K562 (cell line): ENCODE results near the gene MKNK1. TPM values are rescaled to one million over a fixed set of nuclear protein-coding genes. Genes with fewer than 3 reads are reported as not detected.

Experiments used
- CBX8 ChIP-seq: fragments of 200-600 bp; sonication (generic); IDR thresholded peaks from 2 replicates; pipeline ENCODE4 v1.6.1; 2012; ENCODE audit warnings: borderline replicate concordance, mixed run types, low read depth, mild to moderate bottlenecking, moderate library complexity, mixed read lengths, low read length, control low read depth, inconsistent platforms; ENCODE audit not compliant: poor library complexity, severe bottlenecking; ENCODE audit errors: extremely low read depth
- HMBOX1 ChIP-seq: sonication (generic); IDR thresholded peaks from 2 replicates; pipeline ENCODE4 v1.6.1; 2016
- NONO ChIP-seq, 2 experiments: fragments of 200-400 bp in 1 of 2; fragments of 450-650 bp in 1 of 2; formaldehyde crosslinking in 1 of 2; IDR thresholded peaks; 2 replicates each; pipeline ENCODE4 v1.6.1; 2017; ENCODE audit warnings: low read depth in 2 of 2, mild to moderate bottlenecking in 2 of 2, moderate library complexity in 2 of 2, low read length in 1 of 2
- NR2C1 ChIP-seq, 2 experiments: fragments of 450-650 bp; IDR thresholded peaks; 2 replicates each; pipeline ENCODE4 v1.6.1; 2017; ENCODE audit warnings: mild to moderate bottlenecking in 2 of 2, antibody characterized with exemption in 1 of 2, inconsistent platforms in 1 of 2, missing compliant biosample characterization in 1 of 2, missing genetic modification characterization in 1 of 2
- NR2F6 ChIP-seq: fragments of 450-650 bp; formaldehyde crosslinking; IDR thresholded peaks from 2 replicates; pipeline ENCODE4 v1.4.0; 2020; ENCODE audit warnings: mild to moderate bottlenecking
- PBX2 ChIP-seq, 2 experiments: IDR thresholded peaks in 1 of 2; conservative IDR thresholded peaks in 1 of 2; 2 replicates each; pipeline ENCODE4 v1.6.1; 2016; ENCODE audit warnings: low read depth in 2 of 2, mild to moderate bottlenecking in 1 of 2, missing compliant biosample characterization in 1 of 2, missing genetic modification characterization in 1 of 2, moderate library complexity in 1 of 2
- SNRNP70 ChIP-seq: fragments of 200-400 bp; formaldehyde crosslinking; optimal IDR thresholded peaks from 2 replicates; pipeline ENCODE3; 2017; ENCODE audit warnings: low read depth, low read length
- SPI1 ChIP-seq: IDR thresholded peaks from 2 replicates; pipeline ENCODE4 v1.6.1; 2011; ENCODE audit warnings: low read depth, low read length, control low read depth, borderline replicate concordance
- ZNF253 ChIP-seq: fragments of 250-450 bp; sonication (Bioruptor Pico); conservative IDR thresholded peaks from 2 replicates; pipeline ENCODE4 v1.6.1; 2021; ENCODE audit warnings: mild to moderate bottlenecking
- ZNF589 ChIP-seq: fragments of 200-800 bp; sonication (Bioruptor generic); IDR thresholded peaks from 2 replicates; pipeline ENCODE4 v1.6.1; 2016; ENCODE audit warnings: low read depth, missing genetic modification characterization, missing compliant biosample characterization
- ZNF766 ChIP-seq: fragments of 200-800 bp; sonication (Bioruptor generic); conservative IDR thresholded peaks from 2 replicates; pipeline ENCODE4 v1.6.1; 2016; ENCODE audit warnings: missing genetic modification characterization, missing compliant biosample characterization
- ZNF785 ChIP-seq: fragments of 250-450 bp; sonication (Bioruptor Pico); IDR thresholded peaks from 2 replicates; pipeline ENCODE4 v1.4.0; 2020; ENCODE audit warnings: mild to moderate bottlenecking
- polyA plus RNA-seq, 8 experiments: library from polyadenylated mRNA; depleted of rRNA in 4 of 8; stranded (reverse) in 5 of 8; unstranded in 3 of 8; fragments of >200 nt; fragmentation: Nextera tagmentation in 2 of 8; fragmentation: Illumina TruSeq in 1 of 8; extraction: Ambion mirVana in 2 of 8; extraction: Trizol in 1 of 8; gene quantifications; 2 replicates each; pipeline versions ENCODE4 v1.2.1 to v1.2.3, GENCODE V29; 2011 to 2014; ENCODE audit warnings: inconsistent platforms in 1 of 8, missing spikeins in 1 of 8
- total RNA-seq, 7 experiments: library from RNA; depleted of rRNA in 6 of 7; stranded (reverse); fragments of >200 nt in 6 of 7; fragmentation: Illumina TruSeq in 2 of 7; extraction: Trizol in 2 of 7; gene quantifications; 2 replicates each; pipeline versions ENCODE4 v1.2.1 to v1.2.3, GENCODE V29; 2011 to 2021; ENCODE audit warnings: low replicate concordance in 1 of 7

MKNK1 gene
- total and polyA plus RNA-seq, 9 of the 15 experiments (the other 6 are each of a cell fraction or from before 2014, with no cell fraction given): 27.7 to 51.3 (median 43.7) TPM

GRCh38 chr1:46643368-46643775, 39.3 kb upstream of the MKNK1 start (continued):
- no peak for TF ChIP-seq ZNF589 (CRISPR knock-in tag)
- TF ChIP-seq NONO (IDR thresholded peaks at IDR 0.05; ENCODE audit: low read depth in 2 of 2, low read length in 1 of 2): no peak
- no peak for TF ChIP-seq ZNF253 (CRISPR knock-in tag)
- TF ChIP-seq SNRNP70: no peak
- no peak for TF ChIP-seq NR2C1 (IDR thresholded peaks at IDR 0.05)
- TF ChIP-seq NR2C1 (tag; IDR thresholded peaks at IDR 0.05): no peak
- TF ChIP-seq CBX8: no peak
- TF ChIP-seq ZNF766 (CRISPR knock-in tag): 0 out of 2 replicates have a peak, but pooled peaks have one; percentile 22
- TF ChIP-seq ZNF785 (CRISPR knock-in tag): no peak
- no peak for TF ChIP-seq SPI1
- TF ChIP-seq PBX2 (CRISPR knock-in tag; IDR thresholded peaks at IDR 0.05; ENCODE audit: low read depth): no peak
- peak; percentile 91 for TF ChIP-seq PBX2 (tag; conservative IDR thresholded peaks at IDR 0.05; ENCODE audit: low read depth)
- peak; percentile 65 for TF ChIP-seq HMBOX1
- TF ChIP-seq NR2F6 (CRISPR knock-in tag): no peak
